G401.6 (cell line): Measurements from ENCODE around the gene OR4D5.

Source experiments
- FAIRE-seq: peaks from 2 replicates; lab custom pipeline; 2012; peaks lifted over from hg19 to GRCh38; lab: Jason Lieb, UNC

The OR4D5 gene

GRCh38 chr11:123939317-123939716, at the start of gene OR4D5:
Gene OR4D5 (plus strand): TSS chr11:123939617. CDS start chr11:123939617, 0 bp downstream.
- FAIRE-seq: no peak

GRCh38 chr11:123892031-123892430, 47.4 kb upstream of the OR4D5 start:
- no peak for FAIRE-seq

- FAIRE-seq: no peak
These were observed 39.6 kb upstream of the OR4D5 start for GRCh38 chr11:123899792-123900191.

GRCh38 chr11:123901867-123902266, 37.5 kb upstream of the OR4D5 start, which contains the start of gene OR8D4:
Gene OR8D4 (plus strand): TSS chr11:123902167. CDS start chr11:123906432, 4,265 bp downstream.
- no peak for FAIRE-seq

- no peak for FAIRE-seq
These were observed 35.5 kb upstream of the OR4D5 start for GRCh38 chr11:123903932-123904331.

GRCh38 chr11:123904932-123905331, 34.5 kb upstream of the OR4D5 start:
- FAIRE-seq: no peak

GRCh38 chr11:123905826-123906225, 33.6 kb upstream of the OR4D5 start:
- FAIRE-seq: no peak

- FAIRE-seq: no peak
These were observed 18.5 kb upstream of the OR4D5 start for GRCh38 chr11:123920943-123921342.

GRCh38 chr11:123924027-123924426, 15.4 kb upstream of the OR4D5 start:
- no peak for FAIRE-seq

- no peak for FAIRE-seq
These were observed 3.0 kb downstream of the OR4D5 start for GRCh38 chr11:123942413-123942812.

GRCh38 chr11:123943738-123944137, 4.3 kb downstream of the OR4D5 start, which contains the start of gene OR6T1:
Gene OR6T1 (minus strand): TSS chr11:123943838. CDS start chr11:123943838, 0 bp downstream.
- no peak for FAIRE-seq

GRCh38 chr11:123945132-123945531, 5.7 kb downstream of the OR4D5 start:
- FAIRE-seq: no peak

- no peak for FAIRE-seq
These were observed 17.3 kb downstream of the OR4D5 start for GRCh38 chr11:123956752-123957151.

GRCh38 chr11:123973816-123974215, 34.4 kb downstream of the OR4D5 start:
- no peak for FAIRE-seq

- FAIRE-seq: no peak
These were observed 37.5 kb downstream of the OR4D5 start for GRCh38 chr11:123976770-123977560.

- FAIRE-seq: no peak
These were observed 38.4 kb downstream of the OR4D5 start, which contains the start of gene OR10S1 for GRCh38 chr11:123977731-123978347. Gene OR10S1 (minus strand): TSS chr11:123977781. CDS start chr11:123977664, 117 bp downstream.

- FAIRE-seq: no peak
These were observed 39.9 kb downstream of the OR4D5 start for GRCh38 chr11:123979311-123979710.
